OCI-LY7 (cell line): ENCODE results near the gene SERPINA1.

ENCODE experiments used
- CTCF ChIP-seq: fragments of 200-600 bp; sonication (generic); conservative IDR thresholded peaks from 2 replicates; pipeline ENCODE4 v1.5.1; 2014; ENCODE audit warnings: mild to moderate bottlenecking, antibody characterized with exemption, low read length, moderate library complexity, mixed read lengths
- EZH2phosphoT487 ChIP-seq: fragments of 200-600 bp; sonication (generic); IDR thresholded peaks from 2 replicates; pipeline ENCODE4 v1.6.1; 2018; ENCODE audit warnings: low read depth, borderline replicate concordance, mild to moderate bottlenecking, mixed run types, antibody characterized with exemption, low read length, moderate library complexity, mixed read lengths

GRCh38 chr14:94332063-94332583, 56.3 kb downstream of the SERPINA1 start:
- no peak for TF ChIP-seq CTCF
- TF ChIP-seq EZH2phosphoT487 = no peak
